Endothelial cell of umbilical vein (primary cell): ENCODE measurements around the gene CAPN14.

Experiments
- CTCF ChIP-seq, 2 donors: IDR thresholded peaks; 1 replicate in 1 of 2; 2 replicates in 1 of 2; pipeline ENCODE4 v1.5.1; 2011; ENCODE audit warnings: low read length in 2 of 2, mild to moderate bottlenecking in 2 of 2, moderate library complexity in 2 of 2, control low read depth in 1 of 2, inconsistent platforms in 1 of 2, low read depth in 1 of 2; ENCODE audit not compliant: insufficient read depth in 1 of 2; ENCODE audit errors: extremely low read depth in 1 of 2
- EZH2 ChIP-seq: IDR thresholded peaks from 2 replicates; pipeline ENCODE4 v1.6.1; 2012; ENCODE audit warnings: borderline replicate concordance, low read depth, mild to moderate bottlenecking, moderate library complexity, low read length, inconsistent platforms; ENCODE audit not compliant: severe bottlenecking
- FOS ChIP-seq: IDR thresholded peaks from 2 replicates; pipeline ENCODE4 v1.6.1; 2011; ENCODE audit warnings: mild to moderate bottlenecking, low read length, moderate library complexity, borderline replicate concordance; ENCODE audit not compliant: insufficient read depth
- MYC ChIP-seq: IDR thresholded peaks from one replicate; pipeline ENCODE4 v1.6.1; 2011; ENCODE audit warnings: mild to moderate bottlenecking, low read depth, low read length
- POLR2A ChIP-seq: IDR thresholded peaks from 2 replicates; pipeline ENCODE4 v1.6.1; 2012; ENCODE audit warnings: low read depth, mild to moderate bottlenecking, control low read depth, low read length
- POLR2AphosphoS5 ChIP-seq: IDR thresholded peaks from 2 replicates; pipeline ENCODE4 v1.6.1; 2012; ENCODE audit warnings: low read depth, mild to moderate bottlenecking, control low read depth, low read length, moderate library complexity; ENCODE audit not compliant: insufficient read depth
- TF ChIP-seq, protein P1 (sequence below): IDR thresholded peaks from 2 replicates; pipeline ENCODE4 v1.6.1; 2011; ENCODE audit not compliant: insufficient read depth, insufficient read length

DNA sequence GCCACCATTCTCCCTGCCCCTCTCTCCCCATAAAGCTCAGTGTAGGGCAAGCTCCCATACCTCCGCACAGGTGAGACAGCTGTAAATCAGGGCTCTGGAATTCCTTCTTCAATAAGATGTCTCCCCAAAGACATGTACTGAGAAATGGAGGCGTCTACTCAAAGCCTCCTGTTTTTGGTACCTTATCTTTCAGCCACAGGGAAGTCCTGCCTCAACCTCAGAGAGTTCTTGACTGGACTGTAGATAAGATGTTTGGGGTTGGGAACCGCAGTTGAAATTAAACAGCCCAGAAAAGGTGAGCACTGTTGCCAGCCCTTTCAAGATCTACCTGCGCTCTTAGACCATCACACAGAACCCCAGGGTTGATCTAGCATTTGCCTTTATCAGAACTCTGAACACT is 77.6 kb downstream of the CAPN14 start:
- TF ChIP-seq CTCF (IDR thresholded peaks at IDR 0.05; ENCODE audit: extremely low read depth in 1 of 2, insufficient read depth in 1 of 2, low read depth in 1 of 2, low read length in 2 of 2) (no peak), MYC (no peak), POLR2AphosphoS5 (no peak), EZH2 (no peak), POLR2A (no peak), FOS (no peak)
- TF ChIP-seq, protein P1, sequence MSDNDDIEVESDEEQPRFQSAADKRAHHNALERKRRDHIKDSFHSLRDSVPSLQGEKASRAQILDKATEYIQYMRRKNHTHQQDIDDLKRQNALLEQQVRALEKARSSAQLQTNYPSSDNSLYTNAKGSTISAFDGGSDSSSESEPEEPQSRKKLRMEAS: no peak
